ENCODE results near the gene RFC2. TPM values are rescaled to one million over a fixed set of nuclear protein-coding genes. Genes with fewer than 3 reads are reported as not detected.
A peak's percentile ranks its signal among the peaks of the same experiment; 100 is the strongest.

Gene RFC2
- total RNA-seq, 1 experiment from 2014 or later: 73.6 TPM

- Mint-ChIP-seq H3K27me3 (ENCODE audit: low read depth) (peaks cover 45% of the 10 kb centered on the region), H3K36me3 (ENCODE audit: insufficient read depth in 1 of 3, low read depth in 3 of 3) (no peaks in the 10 kb centered on the region; a peak in 1 of 7 replicates), H3K4me3 (peak overlapping the region in 1 of 2 experiments; percentile 40; a peak in 1 of 5 replicates), H3K9me3 (no peaks in the 10 kb centered on the region; a peak in 1 of 5 replicates), H3K4me1 (peaks cover 33 to 42% of the 10 kb centered on the region in 2 experiments), H3K27ac (peak overlapping the region in 1 of 3 experiments; percentile 67; a peak in 2 of 7 replicates)
- no peak overlapping the region for H4K5ac ChIP-seq (ENCODE audit: insufficient read length, low read depth, low read length)
- no peak overlapping the region for H4K8ac ChIP-seq (replicated peaks; ENCODE audit: insufficient read length, low read depth, low read length)
- H3K56ac ChIP-seq (ENCODE audit: insufficient read length, low read depth, low read length): no peak overlapping the region
- no peak overlapping the region for H3K4me2 ChIP-seq (ENCODE audit: insufficient read depth, insufficient read length, low read length)
- peaks cover 12% of the 10 kb centered on the region for H3K23me2 ChIP-seq (ENCODE audit: insufficient read length, low read depth, low read length, poor library complexity, severe bottlenecking)
- no peaks in the 10 kb centered on the region for H3K27me3 ChIP-seq (ENCODE audit: insufficient read depth, low read length)
- no peak overlapping the region for H3K27ac ChIP-seq (ENCODE audit: insufficient read length, low read depth, low read length)
- no peak overlapping the region for H2BK15ac ChIP-seq (ENCODE audit: low read depth, low read length)
- H3K79me2 ChIP-seq (ENCODE audit: insufficient read depth, low read length): peaks cover 10% of the 10 kb centered on the region; the same call in 1 of the 2 replicates
- H3K79me1 ChIP-seq (ENCODE audit: insufficient read depth, low read depth, low read length, poor library complexity, severe bottlenecking): peaks cover 4% of the 10 kb centered on the region
- H2AK5ac ChIP-seq (ENCODE audit: insufficient read length, low read length): no peak overlapping the region
- H2BK120ac ChIP-seq (ENCODE audit: low read depth, low read length, poor library complexity, severe bottlenecking): no peak overlapping the region
- no peak overlapping the region for H2BK12ac ChIP-seq (ENCODE audit: insufficient read length, low read depth, low read length)
- H2BK5ac ChIP-seq (ENCODE audit: insufficient read length, low read length): no peak overlapping the region
- H3K4me1 ChIP-seq (ENCODE audit: insufficient read depth, low read length): no peaks in the 10 kb centered on the region; the same call in 1 of the 2 replicates
- H3K4ac ChIP-seq (ENCODE audit: low read depth, low read length): no peak overlapping the region
- no peak for TF ChIP-seq CTCF (conservative IDR thresholded peaks at IDR 0.05)
- no peak overlapping the region for H3K18ac ChIP-seq (ENCODE audit: insufficient read length, low read depth, low read length)
- WGBS (ENCODE audit: extremely low coverage, insufficient read length, low lambda C conversion rate): no CpG with 5 or more reads among the region's 7 CpGs
- no peak overlapping the region for H3K14ac ChIP-seq (ENCODE audit: insufficient read depth, low read length)
- no peaks in the 10 kb centered on the region for H3K9me3 ChIP-seq (ENCODE audit: control insufficient read depth, low read depth, low read length)
- no peak overlapping the region for H3K23ac ChIP-seq (ENCODE audit: insufficient read length, low read depth, low read length)
- DNase-seq: no peak
- H4K20me1 ChIP-seq (ENCODE audit: control insufficient read depth, insufficient read depth, insufficient read length): no peaks in the 10 kb centered on the region
- no peak overlapping the region for H2AFZ ChIP-seq (ENCODE audit: low read length)
- H3K9ac ChIP-seq (ENCODE audit: extremely low read depth, insufficient read length, low read length): no peak overlapping the region
- no peak overlapping the region for H2BK20ac ChIP-seq (ENCODE audit: low read depth, low read length, poor library complexity, severe bottlenecking)
- H4K91ac ChIP-seq (ENCODE audit: insufficient read length, low read depth, low read length): no peak overlapping the region
- no peak overlapping the region for H3T11ph ChIP-seq (ENCODE audit: low read length)
These were observed 33.3 kb upstream of the RFC2 start for GRCh38 chr7:74287303-74288033.

Measured in H9 (cell line).